Measurements from ENCODE around the gene ZNF724.
"Not testable (repeated sequence)": the region's sequence is repeated elsewhere in the genome, so short reads cannot be mapped to it uniquely, and the experiment has no call there.

ZNF724 gene

DNA sequence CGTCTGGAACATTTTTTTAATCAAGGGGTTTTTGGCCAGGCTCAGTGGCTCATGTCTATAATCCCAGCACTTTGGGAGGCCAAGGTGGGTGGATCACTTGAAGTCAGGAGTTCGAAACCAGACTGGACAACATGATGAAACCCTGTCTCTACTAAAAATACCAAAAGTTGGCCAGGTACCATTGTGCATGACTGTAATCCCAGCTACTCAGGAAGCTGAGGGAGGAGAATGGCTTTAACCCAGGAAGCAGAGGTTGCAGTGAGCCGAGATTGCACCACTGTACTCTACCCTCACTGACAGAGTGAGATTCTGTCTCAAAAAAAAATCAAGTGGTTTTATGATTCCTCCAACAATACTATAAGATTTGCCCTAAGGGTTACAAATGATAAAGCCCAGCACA is 3.1 kb upstream of the ZNF724 start:
- not testable (repeated sequence) for DNase-seq (ENCODE audit: low read depth in 1 of 2, low spot score in 1 of 2)

DNA sequence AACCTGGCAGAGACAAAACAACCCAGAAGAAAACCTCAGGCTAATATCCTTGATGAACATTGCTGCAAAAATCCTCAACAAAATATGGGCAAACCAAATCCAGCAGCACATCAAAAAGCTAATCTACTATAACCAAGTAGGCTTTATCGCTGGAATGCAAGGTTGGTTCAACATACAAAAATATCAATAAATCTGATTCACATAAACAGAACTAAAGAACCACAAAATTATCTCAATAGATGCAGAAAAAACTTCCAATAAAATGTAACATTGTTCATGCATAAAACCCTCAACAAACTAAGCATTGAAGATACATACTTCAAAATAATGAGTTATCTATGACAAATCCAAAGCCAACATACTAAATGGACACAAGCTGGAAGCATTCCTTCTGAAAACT is 8.8 kb downstream of the ZNF724 start:
- DNase-seq (ENCODE audit: low read depth in 1 of 2, low spot score in 1 of 2) = no peak

GRCh38 chr19:23222998-23223652 is 27.1 kb downstream of the ZNF724 start:
- DNase-seq (ENCODE audit: low read depth in 1 of 2, low spot score in 1 of 2) = no peak

GRCh38 chr19:23203841-23204344 is 46.3 kb downstream of the ZNF724 start:
- no peak for DNase-seq (ENCODE audit: low read depth in 1 of 2, low spot score in 1 of 2)

GRCh38 chr19:23190341-23190740 is 59.9 kb downstream of the ZNF724 start:
- no peak for DNase-seq (ENCODE audit: low read depth in 1 of 2, low spot score in 1 of 2)

GRCh38 chr19:23183251-23183650 is 66.9 kb downstream of the ZNF724 start:
- no peak for DNase-seq (ENCODE audit: low read depth in 1 of 2, low spot score in 1 of 2)

Measured in stimulated activated CD4-positive, alpha-beta T cell treated with anti-CD3 and anti-CD28 coated beads, Interleukin-15, amount 100 ng/mL, for 1 hour (primary cell).